Globus pallidus (tissue), 1 donor: ENCODE data around the gene WNT7B.

Source experiments
- DNase-seq: peaks from one replicate; pipeline ENCODE4 v3.0.0-alpha.2; 2015; ENCODE audit warnings: low spot score

The WNT7B gene

GRCh38 chr22:45871721-45872120, 105.2 kb downstream of the WNT7B start:
- no peak for DNase-seq
